HEK293 (cell line): Measurements from ENCODE around the gene GJB2.
A peak's percentile ranks its signal among the peaks of the same experiment; 100 is the strongest.

Experiments used
- CTCF ChIA-PET: fragments of 350-600 bp; formaldehyde crosslinking; extraction: SDS; loops from one replicate; lab custom pipeline; 2021; ENCODE audit warnings: antibody characterized with exemption; lab: Yijun Ruan, JAX
- POLR2A ChIA-PET: fragments of 300-600 bp; formaldehyde crosslinking; extraction: SDS; loops from one replicate; lab custom pipeline; 2020; ENCODE audit warnings: antibody characterized with exemption, inconsistent platforms; lab: Yijun Ruan, JAX
- H3K27ac ChIP-seq: fragments of 200-500 bp; sonication (Bioruptor generic); 2 replicates; pipeline ENCODE4 v1.5.1; 2014; ENCODE audit warnings: low read depth, low read length, control low read depth, inconsistent platforms; ENCODE audit errors: extremely low read depth
- H3K36me3 ChIP-seq, 2 experiments: fragments of 200-500 bp in 1 of 2; sonication (Bioruptor generic) in 1 of 2; 1 replicate in 1 of 2; 2 replicates in 1 of 2; pipeline ENCODE4 v1.5.1; 2014 to 2017; ENCODE audit warnings: inconsistent platforms in 2 of 2, low read length in 2 of 2; ENCODE audit not compliant: control insufficient read depth in 2 of 2, insufficient read depth in 1 of 2
- H3K4me1 ChIP-seq: fragments of 200-500 bp; sonication (Bioruptor generic); 2 replicates; pipeline ENCODE4 v1.5.1; 2014; ENCODE audit warnings: mild to moderate bottlenecking, low read length, inconsistent platforms; ENCODE audit not compliant: control insufficient read depth, insufficient read depth
- H3K4me3 ChIP-seq: 2 replicates; pipeline ENCODE4 v1.5.1; 2011; ENCODE audit warnings: low read depth, mild to moderate bottlenecking, control low read depth, low read length, moderate library complexity
- H3K9me3 ChIP-seq: fragments of 200-500 bp; sonication (Bioruptor generic); 2 replicates; pipeline ENCODE4 v1.5.1; 2014; ENCODE audit warnings: low read depth, low read length, inconsistent platforms; ENCODE audit not compliant: control insufficient read depth, insufficient read depth
- BCL11B ChIP-seq: fragments of 450-650 bp; formaldehyde crosslinking; IDR thresholded peaks from 2 replicates; pipeline ENCODE4 v1.5.1; 2016; ENCODE audit warnings: low read depth, missing biosample characterization, missing genetic modification characterization
- FEZF1 ChIP-seq: fragments of 450-650 bp; formaldehyde crosslinking; IDR thresholded peaks from 2 replicates; pipeline ENCODE4 v1.5.1; 2016; ENCODE audit warnings: missing biosample characterization, missing genetic modification characterization
- GFI1B ChIP-seq: fragments of 450-650 bp; formaldehyde crosslinking; IDR thresholded peaks from 2 replicates; pipeline ENCODE4 v1.5.1; 2016; ENCODE audit warnings: missing biosample characterization, missing genetic modification characterization
- GLIS1 ChIP-seq: fragments of 450-650 bp; formaldehyde crosslinking; IDR thresholded peaks from 2 replicates; pipeline ENCODE4 v1.5.1; 2016; ENCODE audit warnings: missing biosample characterization, missing genetic modification characterization
- KLF1 ChIP-seq: fragments of 450-650 bp; formaldehyde crosslinking; IDR thresholded peaks from 2 replicates; pipeline ENCODE4 v1.5.1; 2016; ENCODE audit warnings: missing biosample characterization, missing genetic modification characterization
- KLF10 ChIP-seq: fragments of 450-650 bp; IDR thresholded peaks from 2 replicates; pipeline ENCODE4 v1.5.1; 2018; ENCODE audit warnings: missing biosample characterization, mild to moderate bottlenecking, missing genetic modification characterization
- MEIS1 ChIP-seq: sonication (generic); formaldehyde crosslinking; IDR thresholded peaks from 2 replicates; pipeline ENCODE4 v1.8.1; 2022; ENCODE audit warnings: missing genetic modification reagents, mild to moderate bottlenecking, borderline replicate concordance
- MZF1 ChIP-seq: fragments of 450-650 bp; formaldehyde crosslinking; IDR thresholded peaks from 2 replicates; pipeline ENCODE4 v1.5.1; 2017; ENCODE audit warnings: missing biosample characterization, missing genetic modification characterization, borderline replicate concordance
- PRDM1 ChIP-seq: fragments of 450-650 bp; formaldehyde crosslinking; IDR thresholded peaks from 2 replicates; pipeline ENCODE4; 2016; ENCODE audit warnings: missing biosample characterization, missing genetic modification characterization
- SP3 ChIP-seq: fragments of 450-650 bp; formaldehyde crosslinking; IDR thresholded peaks from 2 replicates; pipeline ENCODE4 v1.5.1; 2016; ENCODE audit warnings: missing biosample characterization, missing genetic modification characterization
- SP7 ChIP-seq: fragments of 450-650 bp; formaldehyde crosslinking; IDR thresholded peaks from 2 replicates; pipeline ENCODE4 v1.5.1; 2016; ENCODE audit warnings: missing biosample characterization, missing genetic modification characterization
- ZBTB17 ChIP-seq: fragments of 450-650 bp; formaldehyde crosslinking; IDR thresholded peaks from 2 replicates; pipeline ENCODE4 v1.5.1; 2016; ENCODE audit warnings: missing biosample characterization, missing genetic modification characterization
- ZEB2 ChIP-seq: fragments of 450-650 bp; formaldehyde crosslinking; IDR thresholded peaks from 2 replicates; pipeline ENCODE4 v1.5.1; 2016; ENCODE audit warnings: missing biosample characterization, missing genetic modification characterization
- ZIC2 ChIP-seq: fragments of 450-650 bp; formaldehyde crosslinking; IDR thresholded peaks from 2 replicates; pipeline ENCODE4 v1.5.1; 2016; ENCODE audit warnings: missing biosample characterization, missing genetic modification characterization
- ZNF114 ChIP-seq: fragments of 450-650 bp; formaldehyde crosslinking; IDR thresholded peaks from 2 replicates; pipeline ENCODE4 v1.5.0; 2017; ENCODE audit warnings: missing biosample characterization, missing genetic modification characterization
- ZNF175 ChIP-seq: fragments of 450-650 bp; formaldehyde crosslinking; IDR thresholded peaks from 2 replicates; pipeline ENCODE4 v1.5.1; 2016; ENCODE audit warnings: missing biosample characterization, missing genetic modification characterization
- ZNF223 ChIP-seq: fragments of 450-650 bp; formaldehyde crosslinking; IDR thresholded peaks from 2 replicates; pipeline ENCODE4 v1.5.1; 2016; ENCODE audit warnings: missing biosample characterization, missing genetic modification characterization
- ZNF24 ChIP-seq: fragments of 450-650 bp; formaldehyde crosslinking; IDR thresholded peaks from 2 replicates; pipeline ENCODE4 v1.5.1; 2016; ENCODE audit warnings: missing biosample characterization, missing genetic modification characterization
- ZNF366 ChIP-seq: fragments of 450-650 bp; formaldehyde crosslinking; conservative IDR thresholded peaks from 2 replicates; pipeline ENCODE4 v1.5.1; 2016; ENCODE audit warnings: missing biosample characterization, missing genetic modification characterization
- ZNF521 ChIP-seq: fragments of 450-650 bp; formaldehyde crosslinking; IDR thresholded peaks from 2 replicates; pipeline ENCODE4 v1.5.1; 2017; ENCODE audit warnings: missing biosample characterization, mild to moderate bottlenecking, missing genetic modification characterization
- ZNF548 ChIP-seq: fragments of 450-650 bp; formaldehyde crosslinking; IDR thresholded peaks from 2 replicates; pipeline ENCODE4 v1.5.1; 2016; ENCODE audit warnings: missing biosample characterization, missing genetic modification characterization
- ZNF629 ChIP-seq: fragments of 450-650 bp; formaldehyde crosslinking; IDR thresholded peaks from 2 replicates; pipeline ENCODE4 v1.5.1; 2017; ENCODE audit warnings: missing biosample characterization, missing genetic modification characterization
- ZNF670 ChIP-seq: fragments of 450-650 bp; formaldehyde crosslinking; IDR thresholded peaks from 2 replicates; pipeline ENCODE4 v1.5.1; 2016; ENCODE audit warnings: missing biosample characterization, missing genetic modification characterization, low read depth
- TF ChIP-seq, protein P1 (sequence below): fragments of 450-650 bp; formaldehyde crosslinking; IDR thresholded peaks from 2 replicates; pipeline ENCODE4 v1.5.1; 2016; ENCODE audit warnings: missing biosample characterization, missing genetic modification characterization
- TF ChIP-seq, protein P2 (sequence below): fragments of 450-650 bp; formaldehyde crosslinking; IDR thresholded peaks from 2 replicates; pipeline ENCODE4 v1.5.1; 2016; ENCODE audit warnings: missing biosample characterization, missing genetic modification characterization
- TF ChIP-seq, protein P3 (sequence below): fragments of 450-650 bp; formaldehyde crosslinking; IDR thresholded peaks from 2 replicates; pipeline ENCODE4 v1.5.1; 2016; ENCODE audit warnings: missing biosample characterization, missing genetic modification characterization

The GJB2 gene

DNA sequence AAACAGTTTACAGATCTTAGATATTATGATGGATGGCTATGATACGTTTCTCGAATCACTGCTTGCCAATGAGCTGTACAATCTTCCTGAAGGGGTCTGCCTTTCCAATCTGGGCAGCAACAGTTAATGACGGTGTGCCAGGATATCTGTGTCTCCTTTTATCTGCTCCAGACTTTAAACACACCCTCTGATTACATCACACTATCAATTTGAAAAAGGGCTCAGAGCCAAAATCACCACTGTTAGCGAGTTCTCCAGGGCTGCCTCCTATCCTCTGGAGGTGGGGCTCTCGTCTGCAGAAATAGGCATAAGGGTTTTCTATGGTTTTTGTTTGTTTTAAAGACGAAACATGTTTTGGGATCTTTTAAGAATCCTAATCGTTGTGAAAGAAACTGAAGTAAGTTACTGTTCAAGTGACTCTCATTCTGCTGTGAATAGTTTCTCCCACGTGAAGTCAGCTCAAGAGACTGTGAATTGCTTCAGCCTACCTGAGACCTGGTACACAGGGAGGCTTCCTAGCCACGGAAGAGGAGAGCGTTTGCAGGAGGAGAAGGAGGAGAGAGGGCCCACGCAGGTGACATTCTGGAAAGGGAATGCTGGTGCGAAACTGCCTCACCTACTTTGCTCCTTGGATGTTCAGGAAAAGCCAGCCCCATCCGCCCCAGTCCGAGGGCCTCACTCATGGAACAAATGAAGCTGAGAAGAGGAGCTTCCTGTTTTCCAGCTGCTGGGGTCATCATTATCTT, 16.7 kb downstream of the GJB2 start (continued):
- TF ChIP-seq GLIS1 (tag by site-specific recombination) (no peak), MZF1 (tag by site-specific recombination) (no peak), ZNF548 (tag by site-specific recombination) (no peak), ZEB2 (tag by site-specific recombination) (peak; percentile 68; the same call in 1 of the 2 replicates), ZNF629 (tag by site-specific recombination) (peak; percentile 80), PRDM1 (no peak), KLF10 (peak; percentile 91), SP7 (tag by site-specific recombination) (peak; percentile 88), KLF1 (tag by site-specific recombination) (peak; percentile 56), ZNF670 (tag by site-specific recombination) (no peak), ZNF521 (tag by site-specific recombination) (no peak), ZNF366 (tag by site-specific recombination) (peak; percentile 72), ZBTB17 (tag by site-specific recombination) (peak; percentile 45), ZNF24 (tag by site-specific recombination) (no peak), FEZF1 (no peak)
- TF ChIP-seq, protein P1, sequence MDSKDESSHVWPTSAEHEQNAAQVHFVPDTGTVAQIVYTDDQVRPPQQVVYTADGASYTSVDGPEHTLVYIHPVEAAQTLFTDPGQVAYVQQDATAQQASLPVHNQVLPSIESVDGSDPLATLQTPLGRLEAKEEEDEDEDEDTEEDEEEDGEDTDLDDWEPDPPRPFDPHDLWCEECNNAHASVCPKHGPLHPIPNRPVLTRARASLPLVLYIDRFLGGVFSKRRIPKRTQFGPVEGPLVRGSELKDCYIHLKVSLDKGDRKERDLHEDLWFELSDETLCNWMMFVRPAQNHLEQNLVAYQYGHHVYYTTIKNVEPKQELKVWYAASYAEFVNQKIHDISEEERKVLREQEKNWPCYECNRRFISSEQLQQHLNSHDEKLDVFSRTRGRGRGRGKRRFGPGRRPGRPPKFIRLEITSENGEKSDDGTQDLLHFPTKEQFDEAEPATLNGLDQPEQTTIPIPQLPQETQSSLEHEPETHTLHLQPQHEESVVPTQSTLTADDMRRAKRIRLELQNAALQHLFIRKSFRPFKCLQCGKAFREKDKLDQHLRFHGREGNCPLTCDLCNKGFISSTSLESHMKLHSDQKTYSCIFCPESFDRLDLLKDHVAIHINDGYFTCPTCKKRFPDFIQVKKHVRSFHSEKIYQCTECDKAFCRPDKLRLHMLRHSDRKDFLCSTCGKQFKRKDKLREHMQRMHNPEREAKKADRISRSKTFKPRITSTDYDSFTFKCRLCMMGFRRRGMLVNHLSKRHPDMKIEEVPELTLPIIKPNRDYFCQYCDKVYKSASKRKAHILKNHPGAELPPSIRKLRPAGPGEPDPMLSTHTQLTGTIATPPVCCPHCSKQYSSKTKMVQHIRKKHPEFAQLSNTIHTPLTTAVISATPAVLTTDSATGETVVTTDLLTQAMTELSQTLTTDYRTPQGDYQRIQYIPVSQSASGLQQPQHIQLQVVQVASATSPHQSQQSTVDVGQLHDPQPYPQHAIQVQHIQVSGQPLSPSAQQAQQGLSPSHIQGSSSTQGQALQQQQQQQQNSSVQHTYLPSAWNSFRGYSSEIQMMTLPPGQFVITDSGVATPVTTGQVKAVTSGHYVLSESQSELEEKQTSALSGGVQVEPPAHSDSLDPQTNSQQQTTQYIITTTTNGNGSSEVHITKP (tag by site-specific recombination) = peak; percentile 64; the same call in 1 of the 2 replicates
- TF ChIP-seq, protein P2, sequence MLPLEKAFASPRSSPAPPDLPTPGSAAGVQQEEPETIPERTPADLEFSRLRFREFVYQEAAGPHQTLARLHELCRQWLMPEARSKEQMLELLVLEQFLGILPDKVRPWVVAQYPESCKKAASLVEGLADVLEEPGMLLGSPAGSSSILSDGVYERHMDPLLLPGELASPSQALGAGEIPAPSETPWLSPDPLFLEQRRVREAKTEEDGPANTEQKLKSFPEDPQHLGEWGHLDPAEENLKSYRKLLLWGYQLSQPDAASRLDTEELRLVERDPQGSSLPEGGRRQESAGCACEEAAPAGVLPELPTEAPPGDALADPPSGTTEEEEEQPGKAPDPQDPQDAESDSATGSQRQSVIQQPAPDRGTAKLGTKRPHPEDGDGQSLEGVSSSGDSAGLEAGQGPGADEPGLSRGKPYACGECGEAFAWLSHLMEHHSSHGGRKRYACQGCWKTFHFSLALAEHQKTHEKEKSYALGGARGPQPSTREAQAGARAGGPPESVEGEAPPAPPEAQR = no peak
- TF ChIP-seq, protein P3, sequence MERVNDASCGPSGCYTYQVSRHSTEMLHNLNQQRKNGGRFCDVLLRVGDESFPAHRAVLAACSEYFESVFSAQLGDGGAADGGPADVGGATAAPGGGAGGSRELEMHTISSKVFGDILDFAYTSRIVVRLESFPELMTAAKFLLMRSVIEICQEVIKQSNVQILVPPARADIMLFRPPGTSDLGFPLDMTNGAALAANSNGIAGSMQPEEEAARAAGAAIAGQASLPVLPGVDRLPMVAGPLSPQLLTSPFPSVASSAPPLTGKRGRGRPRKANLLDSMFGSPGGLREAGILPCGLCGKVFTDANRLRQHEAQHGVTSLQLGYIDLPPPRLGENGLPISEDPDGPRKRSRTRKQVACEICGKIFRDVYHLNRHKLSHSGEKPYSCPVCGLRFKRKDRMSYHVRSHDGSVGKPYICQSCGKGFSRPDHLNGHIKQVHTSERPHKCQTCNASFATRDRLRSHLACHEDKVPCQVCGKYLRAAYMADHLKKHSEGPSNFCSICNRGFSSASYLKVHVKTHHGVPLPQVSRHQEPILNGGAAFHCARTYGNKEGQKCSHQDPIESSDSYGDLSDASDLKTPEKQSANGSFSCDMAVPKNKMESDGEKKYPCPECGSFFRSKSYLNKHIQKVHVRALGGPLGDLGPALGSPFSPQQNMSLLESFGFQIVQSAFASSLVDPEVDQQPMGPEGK (tag by site-specific recombination) = no peak

DNA sequence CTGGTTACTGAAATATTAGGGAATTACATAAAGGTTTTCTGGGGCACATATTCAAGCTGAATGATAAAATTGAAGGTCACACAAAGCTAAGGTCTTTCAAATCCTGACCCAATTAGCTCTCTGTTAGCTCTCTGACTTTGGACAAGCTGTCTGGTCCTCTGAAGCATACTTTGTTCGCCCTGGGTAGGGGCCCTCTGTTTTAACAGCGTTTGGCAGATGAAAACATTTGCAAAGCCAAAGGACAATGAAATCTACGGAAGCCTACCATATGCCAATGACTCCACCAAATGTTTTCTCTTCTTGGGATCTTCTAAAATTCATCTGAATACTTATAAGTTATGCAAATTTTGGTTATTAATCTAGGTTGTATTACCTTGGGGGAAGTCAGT, 17.3 kb downstream of the GJB2 start:
- Histone ChIP-seq H3K9me3 (no peaks in the 10 kb centered on the region), H3K27ac (peak overlapping the region; percentile 8; the same call in 1 of the 2 replicates), H3K4me1 (peaks cover 8% of the 10 kb centered on the region; the same call in 1 of the 2 replicates), H3K4me3 (no peak overlapping the region), H3K36me3 (no peaks in the 10 kb centered on the region)
- POLR2A ChIA-PET = no interaction called here
- TF ChIP-seq ZNF223 (tag by site-specific recombination) = no peak
- no peak for TF ChIP-seq ZIC2 (tag by site-specific recombination)
- TF ChIP-seq ZNF175 (tag by site-specific recombination) = no peak
- no peak for TF ChIP-seq KLF10
- TF ChIP-seq BCL11B (tag by site-specific recombination) = no peak
- TF ChIP-seq GFI1B (tag by site-specific recombination) = no peak
- TF ChIP-seq ZNF114 = no peak
- TF ChIP-seq SP3 (tag by site-specific recombination) = no peak
- no peak for TF ChIP-seq MEIS1
- CTCF ChIA-PET = interaction anchor here (1.1 kb wide), 1 partner anchor 12 kb away, joined by 3 read pairs; no protein-coding TSS in a partner anchor
